ENCODE data around the gene TREML2. TPM values are rescaled to one million over a fixed set of nuclear protein-coding genes. Genes with fewer than 3 reads are reported as not detected.

TREML2 gene
- total RNA-seq, 1 donor from 2014 or later, result not detected

DNA sequence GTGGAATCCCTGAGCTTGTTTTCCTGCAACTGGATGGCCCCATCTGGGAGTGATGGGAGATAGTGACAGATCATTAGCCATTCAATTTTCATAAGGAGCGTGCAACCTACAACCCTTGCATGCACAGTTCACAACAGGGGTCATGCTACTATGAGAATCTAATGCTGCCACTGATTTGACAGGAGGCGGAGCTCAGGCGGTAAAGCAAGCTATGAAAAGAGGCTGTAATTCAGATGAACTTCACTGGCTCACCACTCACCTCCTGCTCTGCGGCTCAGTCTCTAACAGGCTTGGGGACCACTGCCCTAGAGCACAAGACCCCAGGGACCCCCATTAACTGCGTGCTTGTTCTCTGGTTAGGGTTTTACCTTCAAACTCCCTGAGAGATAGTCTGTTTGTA, 14.8 kb upstream of the TREML2 start:
- Mint-ChIP-seq H3K4me3 (no peak overlapping the region), H3K9me3 (peaks cover 17% of the 10 kb centered on the region), H3K27me3 (ENCODE audit: low read depth) (peaks cover 34% of the 10 kb centered on the region), H3K4me1 (no peaks in the 10 kb centered on the region), H3K27ac (ENCODE audit: unreplicated experiment) (no peak overlapping the region), H3K36me3 (ENCODE audit: low read depth) (peaks cover 9% of the 10 kb centered on the region)
- TF ChIP-seq, protein P1, sequence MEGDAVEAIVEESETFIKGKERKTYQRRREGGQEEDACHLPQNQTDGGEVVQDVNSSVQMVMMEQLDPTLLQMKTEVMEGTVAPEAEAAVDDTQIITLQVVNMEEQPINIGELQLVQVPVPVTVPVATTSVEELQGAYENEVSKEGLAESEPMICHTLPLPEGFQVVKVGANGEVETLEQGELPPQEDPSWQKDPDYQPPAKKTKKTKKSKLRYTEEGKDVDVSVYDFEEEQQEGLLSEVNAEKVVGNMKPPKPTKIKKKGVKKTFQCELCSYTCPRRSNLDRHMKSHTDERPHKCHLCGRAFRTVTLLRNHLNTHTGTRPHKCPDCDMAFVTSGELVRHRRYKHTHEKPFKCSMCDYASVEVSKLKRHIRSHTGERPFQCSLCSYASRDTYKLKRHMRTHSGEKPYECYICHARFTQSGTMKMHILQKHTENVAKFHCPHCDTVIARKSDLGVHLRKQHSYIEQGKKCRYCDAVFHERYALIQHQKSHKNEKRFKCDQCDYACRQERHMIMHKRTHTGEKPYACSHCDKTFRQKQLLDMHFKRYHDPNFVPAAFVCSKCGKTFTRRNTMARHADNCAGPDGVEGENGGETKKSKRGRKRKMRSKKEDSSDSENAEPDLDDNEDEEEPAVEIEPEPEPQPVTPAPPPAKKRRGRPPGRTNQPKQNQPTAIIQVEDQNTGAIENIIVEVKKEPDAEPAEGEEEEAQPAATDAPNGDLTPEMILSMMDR (conservative IDR thresholded peaks at IDR 0.05), result no peak
- DNase-seq (ENCODE audit: low read depth, low spot score), result no peak

DNA sequence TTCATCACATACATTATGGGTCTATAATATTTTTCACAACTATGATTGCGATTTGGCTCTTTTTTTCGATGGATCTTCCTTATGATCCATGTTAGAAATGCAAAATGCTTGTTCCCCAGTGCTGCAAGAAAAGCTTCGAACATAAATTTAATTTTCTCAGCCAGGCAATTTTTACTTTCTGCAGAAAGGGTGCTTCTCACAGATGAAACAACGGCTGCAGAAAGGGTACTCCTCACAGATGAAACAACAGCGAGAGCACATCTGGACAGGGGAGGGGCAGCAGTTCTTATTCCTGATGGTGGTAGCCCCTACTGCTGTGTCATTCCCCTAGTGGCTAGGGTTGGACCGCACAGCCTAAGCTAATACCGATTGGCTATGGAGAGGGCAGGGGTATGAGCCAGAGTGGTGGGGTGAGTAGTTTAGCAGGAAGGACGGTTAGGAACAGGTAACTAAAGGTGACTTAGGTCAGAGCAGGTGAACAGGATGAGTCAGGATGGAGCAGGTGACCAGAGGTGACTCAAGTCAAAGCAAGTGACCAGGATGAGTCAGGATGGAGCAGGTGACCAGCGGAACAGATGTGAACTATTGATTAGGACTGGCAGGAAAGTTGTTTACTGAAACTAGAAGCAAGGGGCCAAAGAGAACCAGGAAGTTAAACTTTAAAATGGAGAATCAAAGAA, 13.8 kb upstream of the TREML2 start:
- Mint-ChIP-seq H3K9me3 (peaks cover 12% of the 10 kb centered on the region), H3K27ac (ENCODE audit: unreplicated experiment) (no peak overlapping the region), H3K4me3 (no peak overlapping the region), H3K4me1 (no peaks in the 10 kb centered on the region), H3K27me3 (ENCODE audit: low read depth) (peaks cover 42% of the 10 kb centered on the region), H3K36me3 (ENCODE audit: low read depth) (peaks cover 3% of the 10 kb centered on the region)
- TF ChIP-seq, protein P1 (conservative IDR thresholded peaks at IDR 0.05), result no peak
- DNase-seq (ENCODE audit: low read depth, low spot score), result no peak

DNA sequence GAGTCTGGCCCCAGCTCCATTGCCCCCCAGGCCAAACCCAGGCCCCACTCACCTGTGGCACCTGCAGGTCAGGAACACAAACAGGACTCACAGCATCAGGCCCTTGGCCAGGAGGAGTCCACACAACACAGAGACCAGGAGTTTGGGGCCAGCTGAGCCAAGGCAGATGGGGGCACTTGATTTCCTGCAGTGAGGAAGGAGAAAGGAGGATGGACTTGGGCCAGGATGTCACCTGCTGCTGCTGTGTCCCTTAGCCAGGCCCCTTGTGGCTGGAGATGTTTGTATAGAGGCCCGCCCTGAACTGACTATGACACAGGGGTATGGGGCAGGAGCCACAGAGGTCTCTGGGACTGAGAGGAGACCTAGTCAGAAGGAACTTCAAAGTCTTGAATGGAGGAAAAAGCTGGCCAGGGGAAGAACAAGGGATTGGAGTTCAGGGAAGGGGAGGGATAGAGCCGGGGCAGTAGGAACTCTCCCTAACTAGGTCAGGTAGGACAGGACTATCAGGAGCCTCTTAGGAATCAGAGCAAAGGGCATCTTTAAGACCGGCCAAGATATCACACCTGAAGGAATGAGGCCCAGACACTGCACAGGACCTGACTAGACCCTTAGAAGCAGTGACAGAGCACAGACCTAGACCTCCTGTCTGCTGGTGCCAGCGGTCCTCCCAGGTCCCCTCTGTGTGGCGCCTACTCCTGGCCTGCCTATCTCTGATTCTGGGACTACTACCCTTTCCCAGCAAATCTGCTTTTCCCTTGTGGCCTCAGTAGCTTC, 8.8 kb upstream of the TREML2 start:
- H3K27ac Mint-ChIP-seq (ENCODE audit: unreplicated experiment), result no peak overlapping the region
- DNase-seq (ENCODE audit: low read depth, low spot score), result no peak
- H3K4me1 Mint-ChIP-seq, result no peaks in the 10 kb centered on the region
- no peak overlapping the region for H3K4me3 Mint-ChIP-seq
- TF ChIP-seq, protein P1 (conservative IDR thresholded peaks at IDR 0.05), result no peak
- H3K9me3 Mint-ChIP-seq, result peaks cover 3% of the 10 kb centered on the region
- H3K27me3 Mint-ChIP-seq (ENCODE audit: low read depth), result peaks cover 34% of the 10 kb centered on the region
- peaks cover 2% of the 10 kb centered on the region for H3K36me3 Mint-ChIP-seq (ENCODE audit: low read depth)

DNA sequence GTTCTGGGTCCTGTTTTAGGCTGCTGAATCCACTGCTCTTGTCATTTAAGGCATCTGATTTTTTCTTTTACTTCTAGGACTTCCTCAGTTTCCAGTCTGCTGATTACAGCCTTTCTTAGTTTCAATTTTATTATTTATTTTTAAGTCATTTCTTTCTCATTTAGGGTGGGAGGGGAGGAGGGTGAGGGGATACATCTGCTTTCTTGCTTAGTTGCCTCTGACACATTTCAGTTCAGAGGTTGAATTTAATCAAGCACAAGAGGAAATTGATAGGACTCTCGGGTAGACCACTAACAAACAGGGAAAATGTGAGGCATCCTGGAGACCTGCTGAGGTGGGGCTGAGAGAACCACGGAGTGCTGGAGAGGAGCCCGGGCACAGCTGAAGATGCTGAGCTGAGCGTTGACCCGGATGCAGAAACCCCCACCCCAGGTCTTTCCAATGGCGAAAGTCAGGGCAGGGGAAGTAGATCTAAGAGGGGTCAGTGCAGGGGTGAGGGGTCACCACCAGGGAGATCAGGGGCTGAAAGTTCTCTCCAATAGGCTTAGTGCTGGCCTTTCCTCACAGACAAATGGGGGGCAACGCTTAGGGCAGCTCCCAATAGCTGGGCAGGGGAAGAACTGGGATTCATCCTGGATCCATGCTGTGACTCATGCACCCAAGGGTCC, 7.6 kb upstream of the TREML2 start:
- DNase-seq (ENCODE audit: low read depth, low spot score), result no peak
- Mint-ChIP-seq H3K9me3 (peaks cover 3% of the 10 kb centered on the region), H3K4me3 (no peak overlapping the region), H3K27ac (ENCODE audit: unreplicated experiment) (no peak overlapping the region), H3K36me3 (ENCODE audit: low read depth) (peaks cover 2% of the 10 kb centered on the region), H3K4me1 (no peaks in the 10 kb centered on the region), H3K27me3 (ENCODE audit: low read depth) (peaks cover 26% of the 10 kb centered on the region)
- TF ChIP-seq, protein P1 (conservative IDR thresholded peaks at IDR 0.05), result no peak

DNA sequence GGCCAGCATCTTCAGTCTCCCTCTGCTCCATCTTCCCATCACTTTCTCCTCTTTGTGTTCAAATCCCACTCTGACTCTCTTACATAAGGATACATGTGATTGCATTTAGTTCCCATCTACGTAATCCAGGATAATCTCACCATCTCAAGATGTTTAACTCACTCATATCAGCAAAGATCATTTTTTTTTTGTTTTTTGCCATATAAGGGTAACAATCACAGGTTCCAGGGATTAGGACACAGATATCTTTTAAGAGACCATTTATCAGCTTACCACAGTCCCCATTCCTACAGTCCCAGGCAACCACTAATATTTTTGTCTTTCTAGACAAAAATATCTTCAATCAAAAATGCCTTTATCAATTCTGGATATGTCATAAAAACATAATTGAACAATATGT, 3.2 kb upstream of the TREML2 start:
- TF ChIP-seq, protein P1 (conservative IDR thresholded peaks at IDR 0.05), result no peak
- peaks cover 2% of the 10 kb centered on the region for H3K27me3 Mint-ChIP-seq (ENCODE audit: low read depth)
- no peak overlapping the region for H3K4me3 Mint-ChIP-seq
- peaks cover 3% of the 10 kb centered on the region for H3K9me3 Mint-ChIP-seq
- no peak overlapping the region for H3K27ac Mint-ChIP-seq (ENCODE audit: unreplicated experiment)
- no peaks in the 10 kb centered on the region for H3K4me1 Mint-ChIP-seq
- peaks cover 2% of the 10 kb centered on the region for H3K36me3 Mint-ChIP-seq (ENCODE audit: low read depth)
- DNase-seq (ENCODE audit: low read depth, low spot score), result no peak
